ENCODE data around the gene TIMM29. TPM values are rescaled to one million over a fixed set of nuclear protein-coding genes. Genes with fewer than 3 reads are reported as not detected.
A peak's percentile ranks its signal among the peaks of the same experiment; 100 is the strongest.

Gene TIMM29
- total RNA-seq, 2 donors from 2014 or later = 16.5 to 22.0 TPM

DNA sequence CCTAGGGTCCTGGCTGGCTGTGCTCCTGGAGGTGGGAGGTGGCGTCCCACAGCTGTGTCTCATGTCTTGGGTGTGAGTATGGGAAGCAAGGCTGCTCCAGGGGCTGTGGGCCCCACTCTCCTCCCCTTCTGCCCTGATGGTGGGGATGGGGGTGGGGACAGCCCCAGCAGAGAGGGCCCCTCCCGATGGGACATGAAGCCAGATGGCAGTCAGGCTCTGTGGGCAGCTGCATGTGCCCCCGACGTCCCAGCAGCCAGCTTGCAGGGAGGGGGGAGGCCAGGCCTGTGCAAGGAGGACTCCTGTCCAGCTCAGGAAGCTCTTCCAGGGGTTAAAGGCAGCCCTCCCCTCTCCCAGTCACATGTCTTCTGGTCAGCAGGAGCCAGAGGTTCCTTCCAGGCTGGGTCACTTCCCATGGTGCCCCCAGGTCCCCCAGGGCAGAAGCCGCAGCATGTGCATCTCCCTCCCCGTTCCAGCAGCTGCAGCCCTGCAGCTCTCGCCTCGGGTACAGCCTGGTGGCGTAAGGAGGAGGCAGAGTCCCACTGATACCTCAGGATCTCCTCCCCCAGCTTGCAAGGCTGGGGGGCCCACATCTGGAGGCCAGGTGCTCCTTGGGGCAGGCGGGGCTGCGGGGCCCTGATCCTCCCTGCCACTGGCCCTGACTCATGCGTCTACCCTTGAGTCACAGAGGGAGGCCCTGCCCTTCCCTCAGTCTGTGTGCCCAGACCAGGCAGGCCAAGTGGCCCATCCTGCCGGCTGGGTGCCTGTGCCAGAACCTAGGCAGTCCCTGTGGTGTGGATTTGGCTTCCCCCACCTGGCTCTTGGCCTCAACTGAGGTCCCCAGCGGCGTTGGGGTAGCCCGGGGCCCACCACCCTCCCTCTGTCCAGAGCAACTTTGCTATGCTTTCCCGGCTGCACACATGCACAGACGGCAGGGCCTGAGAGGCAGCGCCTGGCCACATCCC, 13.2 kb upstream of the TIMM29 start:
- DNase-seq (ENCODE audit: low spot score) = no peak
- no peak overlapping the region for H3K27ac ChIP-seq
- H3K4me1 ChIP-seq = peaks cover 0 to 7% of the 10 kb centered on the region in 2 donors
- H3K27me3 ChIP-seq = no peaks in the 10 kb centered on the region
- H3K36me3 ChIP-seq = peaks cover 46% of the 10 kb centered on the region
- H3K9me3 ChIP-seq = no peaks in the 10 kb centered on the region
- TF ChIP-seq CTCF (IDR thresholded peaks at IDR 0.05) = no peak
- H3K4me3 ChIP-seq = no peak overlapping the region

DNA sequence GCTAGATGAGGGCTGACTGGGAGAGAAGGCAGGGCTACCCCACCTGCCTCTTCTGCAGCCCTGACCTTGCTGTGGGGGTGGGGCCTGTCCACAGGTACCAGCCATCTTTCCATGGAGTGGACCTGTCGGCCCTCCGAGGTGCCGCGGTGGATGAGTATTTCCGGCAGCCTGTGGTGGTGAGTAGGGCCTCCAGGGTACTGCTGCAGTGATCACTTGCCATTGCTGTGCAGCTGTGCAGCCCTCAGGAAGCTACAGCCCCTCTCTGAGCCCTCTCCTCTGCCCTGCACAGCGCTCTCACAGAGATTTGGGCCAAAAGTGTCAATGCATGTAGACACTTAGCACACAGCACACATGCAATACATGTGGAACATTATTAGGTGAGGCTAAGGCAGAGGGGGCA, 12.0 kb upstream of the TIMM29 start:
- Histone ChIP-seq H3K4me3 (no peak overlapping the region), H3K27me3 (no peaks in the 10 kb centered on the region), H3K9me3 (no peaks in the 10 kb centered on the region), H3K36me3 (peaks cover 50% of the 10 kb centered on the region), H3K27ac (no peak overlapping the region), H3K4me1 (peaks cover 0 to 7% of the 10 kb centered on the region in 2 donors)
- no peak for TF ChIP-seq CTCF (IDR thresholded peaks at IDR 0.05)
- DNase-seq (ENCODE audit: low spot score) = no peak

DNA sequence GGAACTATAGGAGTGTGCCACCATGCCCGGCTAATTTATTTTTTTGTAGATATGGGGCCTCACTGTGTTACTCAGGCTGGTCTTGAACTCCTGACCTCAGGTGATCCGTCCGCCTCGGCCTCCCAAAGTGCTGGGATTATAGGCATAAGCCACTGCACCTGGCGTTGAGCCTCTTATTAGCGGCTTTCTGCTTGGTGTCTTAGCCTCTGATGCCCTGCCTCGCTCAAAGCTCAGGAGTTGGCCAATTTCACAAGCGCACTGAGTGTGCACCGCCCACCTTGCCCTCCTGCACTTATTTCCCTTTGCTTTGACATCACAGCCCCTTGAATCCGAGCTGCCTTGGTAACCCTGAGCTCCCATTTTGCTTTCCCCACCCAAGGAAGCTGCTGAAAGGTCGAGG, 10.3 kb upstream of the TIMM29 start:
- DNase-seq (ENCODE audit: low spot score) = no peak
- H3K27me3 ChIP-seq = no peaks in the 10 kb centered on the region
- TF ChIP-seq CTCF (IDR thresholded peaks at IDR 0.05) = no peak
- peak overlapping the region; percentile 27 to 43 for H3K27ac ChIP-seq
- no peak overlapping the region for H3K4me3 ChIP-seq
- H3K4me1 ChIP-seq = peaks cover 0 to 7% of the 10 kb centered on the region in 2 donors
- H3K9me3 ChIP-seq = no peaks in the 10 kb centered on the region
- peaks cover 49% of the 10 kb centered on the region for H3K36me3 ChIP-seq

- DNase-seq (ENCODE audit: low spot score) = no peak
- Histone ChIP-seq H3K9me3 (no peaks in the 10 kb centered on the region), H3K4me3 (no peak overlapping the region), H3K36me3 (peaks cover 54% of the 10 kb centered on the region), H3K27ac (peak overlapping the region in 1 of 2 donors; percentile 43), H3K4me1 (peaks cover 0 to 7% of the 10 kb centered on the region in 2 donors), H3K27me3 (no peaks in the 10 kb centered on the region)
- no peak for TF ChIP-seq CTCF (IDR thresholded peaks at IDR 0.05)
Observed at GRCh38 chr19:10919352-10920287, 9.0 kb upstream of the TIMM29 start.

DNA sequence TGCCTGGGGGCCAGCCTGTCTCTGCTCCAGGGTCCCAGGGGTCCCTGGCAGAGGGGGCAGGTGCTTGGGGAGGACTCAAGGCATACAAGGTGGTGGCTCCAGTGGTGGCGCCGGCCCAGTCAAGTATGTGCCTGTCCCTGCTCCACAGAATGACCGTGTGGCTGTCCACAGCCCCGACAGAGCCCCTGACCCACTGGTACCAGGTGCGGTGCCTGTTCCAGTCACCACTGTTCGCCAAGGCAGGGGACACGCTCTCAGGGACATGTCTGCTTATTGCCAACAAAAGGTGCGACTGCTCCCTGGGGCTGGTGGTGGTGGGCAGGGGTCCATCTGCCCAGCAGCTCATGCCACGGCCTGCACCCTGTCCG, 8.3 kb upstream of the TIMM29 start:
- TF ChIP-seq CTCF (IDR thresholded peaks at IDR 0.05) = no peak
- H3K27me3 ChIP-seq = no peaks in the 10 kb centered on the region
- H3K36me3 ChIP-seq = peaks cover 54% of the 10 kb centered on the region
- H3K9me3 ChIP-seq = no peaks in the 10 kb centered on the region
- no peak for DNase-seq (ENCODE audit: low spot score)
- H3K4me1 ChIP-seq = peaks cover 0 to 7% of the 10 kb centered on the region in 2 donors
- H3K4me3 ChIP-seq = no peak overlapping the region
- peak overlapping the region in 1 of 2 donors; percentile 43 for H3K27ac ChIP-seq

Data from right atrium auricular region (tissue), 2 donors.